ENCODE results near the gene ZNF576.

DNA sequence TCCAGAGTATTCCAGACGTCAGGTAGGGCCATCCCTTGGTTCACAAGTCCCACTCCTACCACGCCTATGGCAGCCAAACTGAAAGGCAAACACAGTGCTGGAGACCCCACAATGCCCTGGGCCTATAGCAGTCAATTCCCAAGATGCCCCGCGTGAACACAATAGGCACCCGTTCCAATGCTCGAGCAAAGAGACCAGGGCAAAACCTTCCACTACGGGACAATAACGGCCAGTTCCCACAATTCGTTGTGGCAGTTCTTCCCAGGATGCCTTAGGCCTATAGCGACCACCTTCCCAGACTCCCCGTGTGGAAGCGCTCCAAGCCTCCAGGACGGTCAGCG lies 22.5 kb downstream of the ZNF576 start:
- TF ChIP-seq POLR2A (IDR thresholded peaks at IDR 0.05; ENCODE audit: low read length) = no peak
- TF ChIP-seq GATA1 (IDR thresholded peaks at IDR 0.05; ENCODE audit: low read depth, low read length) = no peak
